SIG-M5 (cell line): ENCODE measurements around the gene FBXO4.
"Not testable (repeated sequence)": the region's sequence is repeated elsewhere in the genome, so short reads cannot be mapped to it uniquely, and the experiment has no call there.

Source experiments
- DNase-seq: peaks from one replicate; lab custom pipeline; 2025; lab: John Stamatoyannopoulos, UW

FBXO4 gene

GRCh38 chr5:41982858-41983257 is 57.8 kb downstream of the FBXO4 start:
- DNase-seq: not testable (repeated sequence)

DNA sequence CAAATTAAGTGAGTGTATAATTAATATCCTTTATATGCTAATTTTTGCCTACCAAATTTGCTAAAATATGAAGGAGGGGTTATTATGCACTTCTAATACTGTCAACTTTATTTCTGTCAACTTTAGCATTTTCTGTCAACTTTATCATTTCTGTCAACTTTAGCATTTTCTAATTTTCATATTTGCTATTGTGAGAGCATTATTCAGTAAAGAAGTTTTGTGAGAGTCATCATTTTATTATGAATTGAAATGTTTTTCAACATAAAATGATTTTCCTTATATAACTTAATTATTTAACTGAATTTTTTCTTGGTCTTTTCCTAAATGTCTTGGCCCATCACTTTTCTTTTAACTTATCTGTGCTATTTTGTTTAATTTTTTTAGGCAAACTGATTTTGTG is 58.2 kb downstream of the FBXO4 start:
- DNase-seq: no peak

- DNase-seq: no peak
Measured at GRCh38 chr5:41985945-41986695, 61.0 kb downstream of the FBXO4 start.
